OCI-M2 (cell line): ENCODE data around the gene ANXA2.
"Not testable (repeated sequence)": the region's sequence is repeated elsewhere in the genome, so short reads cannot be mapped to it uniquely, and the experiment has no call there.

Source experiments
- DNase-seq: peaks from one replicate; lab custom pipeline; 2025; ENCODE audit not compliant: unreplicated experiment; lab: John Stamatoyannopoulos, UW

ANXA2 gene

GRCh38 chr15:60371175-60372051 is 26.4 kb downstream of the ANXA2 start:
- DNase-seq = no peak

- DNase-seq = no peak
Measured at GRCh38 chr15:60370869-60371136, 27.0 kb downstream of the ANXA2 start.

DNA sequence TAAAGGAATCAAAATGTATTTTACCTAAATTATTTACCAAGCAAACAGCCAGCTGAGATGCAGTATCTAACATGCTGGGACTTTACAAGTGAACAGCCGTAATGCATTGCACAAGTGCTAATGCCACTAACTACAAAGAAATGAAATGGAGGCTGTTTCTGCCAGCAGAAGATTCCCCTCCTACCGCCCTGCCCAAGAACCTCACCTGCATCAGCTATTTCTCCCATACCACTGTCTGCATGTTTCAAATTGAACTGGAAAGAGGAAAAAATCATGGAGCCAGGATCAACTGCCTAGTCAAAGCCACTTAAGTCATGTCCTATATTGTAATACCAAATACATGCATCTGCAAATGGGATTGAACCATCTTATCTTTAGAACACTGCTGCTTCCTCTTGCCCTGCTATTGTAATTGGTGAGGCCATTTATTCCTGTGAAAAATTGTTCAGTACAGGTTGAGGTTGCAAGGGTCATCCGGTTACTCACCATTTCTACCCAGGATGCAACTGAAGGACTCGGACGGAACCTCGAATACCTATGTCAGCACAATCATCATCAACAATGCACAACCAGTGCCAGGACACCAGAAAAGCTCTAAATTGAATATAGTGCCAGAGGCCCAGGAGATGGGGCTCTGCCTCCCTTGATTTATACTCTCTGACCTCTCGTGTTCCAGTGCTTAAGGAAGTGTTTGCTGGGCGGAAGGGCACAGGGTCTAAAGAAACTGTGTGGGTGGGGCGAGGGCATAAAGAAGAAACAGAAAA is 27.5 kb downstream of the ANXA2 start:
- DNase-seq = no peak

GRCh38 chr15:60369696-60370095 is 28.1 kb downstream of the ANXA2 start:
- DNase-seq = no peak

- DNase-seq = no peak
Measured at GRCh38 chr15:60364612-60364924, 33.2 kb downstream of the ANXA2 start.

GRCh38 chr15:60363903-60364611 is 33.7 kb downstream of the ANXA2 start:
- DNase-seq = no peak

GRCh38 chr15:60363087-60363549 is 34.7 kb downstream of the ANXA2 start:
- no peak for DNase-seq

GRCh38 chr15:60362321-60363086 is 35.3 kb downstream of the ANXA2 start:
- no peak for DNase-seq

GRCh38 chr15:60359738-60360137 is 38.0 kb downstream of the ANXA2 start:
- DNase-seq = not testable (repeated sequence)

GRCh38 chr15:60358935-60359682 is 38.7 kb downstream of the ANXA2 start:
- no peak for DNase-seq

DNA sequence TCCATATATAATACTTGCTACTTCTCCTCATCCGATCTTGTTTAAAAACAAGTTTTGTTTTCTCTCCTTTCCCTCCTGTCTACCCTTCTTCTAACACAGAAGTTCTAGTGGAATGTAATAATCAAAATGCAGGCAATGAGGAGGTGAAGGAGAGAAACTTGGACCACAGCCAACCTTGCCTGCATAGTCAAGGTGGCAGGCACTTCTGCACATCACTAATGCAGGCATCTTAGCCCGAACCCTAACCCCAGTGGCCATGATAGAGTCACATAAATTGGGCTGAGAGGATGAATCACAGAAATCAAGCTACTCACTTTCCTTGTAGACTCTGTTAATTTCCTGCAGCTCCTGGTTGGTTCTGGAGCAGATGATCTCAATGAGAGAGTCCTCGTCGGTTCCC is 41.0 kb downstream of the ANXA2 start:
- no peak for DNase-seq

DNA sequence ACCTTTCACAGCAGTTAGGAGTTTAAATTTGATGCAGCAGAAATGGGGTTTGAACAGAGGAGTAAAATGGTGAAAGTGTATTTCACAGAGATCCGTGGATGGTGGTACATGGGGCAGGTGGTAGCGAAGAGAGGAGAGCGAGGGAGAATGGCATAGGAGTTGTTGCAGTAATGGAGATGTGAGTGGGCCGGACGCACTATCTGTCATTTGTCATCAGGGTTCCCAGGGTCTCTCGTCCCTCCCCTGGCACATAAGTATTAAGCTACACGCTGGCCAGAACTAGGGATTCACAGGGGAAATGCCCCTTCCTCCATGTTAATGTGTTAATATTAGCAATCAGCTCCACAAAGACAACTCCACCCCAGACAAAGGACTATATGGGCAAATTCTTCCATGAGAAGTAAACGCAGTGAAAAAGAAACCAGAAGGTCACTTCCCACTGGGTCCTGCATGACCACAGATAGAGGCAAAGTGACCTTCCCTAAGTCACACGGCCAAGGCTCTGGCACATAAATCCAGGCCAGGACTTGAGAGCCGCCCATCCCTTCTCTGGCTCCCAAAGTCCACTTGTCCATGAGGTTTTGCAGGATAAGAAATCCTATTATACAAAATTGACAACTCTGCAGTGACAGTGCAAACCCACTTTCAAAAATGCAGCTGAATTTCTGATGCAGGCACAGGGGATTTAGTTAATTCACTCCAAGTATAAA is 42.5 kb downstream of the ANXA2 start:
- DNase-seq = no peak

DNA sequence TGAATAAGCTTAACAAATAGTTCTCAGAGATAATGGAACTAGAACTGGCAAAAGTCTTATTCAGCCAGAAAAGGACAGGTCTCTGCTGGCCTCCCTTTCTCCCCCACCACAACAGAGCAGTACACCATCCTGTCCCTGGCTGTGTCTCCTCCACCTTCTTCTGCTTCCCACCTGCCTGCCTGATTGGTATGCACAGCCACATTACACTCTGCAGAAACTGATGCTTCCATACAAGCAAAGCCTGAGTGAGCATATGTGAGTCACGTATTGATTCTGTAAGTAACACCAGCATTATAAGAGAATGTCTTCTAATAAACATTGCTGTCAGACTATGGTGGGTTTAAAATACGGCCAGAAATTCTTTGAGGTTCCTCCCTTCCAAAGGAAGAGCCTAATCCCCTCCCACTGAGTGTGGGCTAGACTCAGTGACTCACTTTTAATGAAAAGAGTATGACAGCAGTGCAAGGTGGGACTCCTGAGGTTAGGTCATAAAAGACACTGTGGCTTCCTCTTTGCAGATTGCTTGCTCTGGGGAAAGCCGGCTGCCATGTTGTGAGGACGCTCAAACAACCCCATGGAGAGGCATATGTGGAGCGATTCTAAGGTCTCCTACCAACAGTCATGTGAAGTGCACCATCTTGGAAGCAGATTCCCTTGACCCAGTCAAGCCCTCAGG is 44.4 kb downstream of the ANXA2 start:
- DNase-seq = no peak

DNA sequence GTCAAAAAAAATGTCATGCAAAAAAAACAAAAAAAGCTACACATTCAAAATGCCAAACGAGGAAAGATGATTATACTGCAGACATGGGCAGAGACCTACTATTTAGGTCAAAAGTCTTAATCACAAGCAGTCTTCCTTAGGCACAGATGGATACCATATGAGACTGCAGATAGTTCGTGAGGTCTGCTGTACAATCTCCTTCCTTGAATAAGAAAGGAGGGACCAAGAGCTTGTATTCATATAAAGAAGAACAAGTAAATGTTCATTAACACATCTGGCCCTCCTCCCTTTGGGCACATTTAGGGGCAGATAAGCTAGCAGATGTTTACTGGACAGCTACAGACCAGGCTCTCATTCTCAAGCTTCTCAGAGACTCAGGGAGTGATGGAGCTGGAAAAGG is 45.3 kb downstream of the ANXA2 start:
- no peak for DNase-seq

DNA sequence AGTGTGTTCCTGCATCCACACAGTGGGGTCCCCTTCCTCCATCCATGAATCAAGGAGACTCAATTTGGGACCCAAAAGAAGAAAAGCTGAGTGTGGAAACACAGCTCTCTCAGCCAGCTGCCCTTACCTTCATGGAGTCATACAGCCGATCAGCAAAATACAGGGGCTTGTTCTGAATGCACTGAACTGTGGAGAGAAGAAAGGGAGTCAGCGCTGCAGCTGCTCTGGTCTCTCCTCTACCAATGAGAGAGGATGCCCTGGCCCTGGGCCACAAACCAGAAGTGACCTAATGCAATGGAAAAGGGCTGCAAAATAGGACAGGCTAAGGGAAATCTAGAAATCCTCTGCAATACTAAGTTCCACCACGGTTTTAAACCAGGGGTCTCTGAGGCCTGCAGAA is 46.7 kb downstream of the ANXA2 start:
- no peak for DNase-seq

- no peak for DNase-seq
Measured at GRCh38 chr15:60350108-60350507, 47.7 kb downstream of the ANXA2 start.

DNA sequence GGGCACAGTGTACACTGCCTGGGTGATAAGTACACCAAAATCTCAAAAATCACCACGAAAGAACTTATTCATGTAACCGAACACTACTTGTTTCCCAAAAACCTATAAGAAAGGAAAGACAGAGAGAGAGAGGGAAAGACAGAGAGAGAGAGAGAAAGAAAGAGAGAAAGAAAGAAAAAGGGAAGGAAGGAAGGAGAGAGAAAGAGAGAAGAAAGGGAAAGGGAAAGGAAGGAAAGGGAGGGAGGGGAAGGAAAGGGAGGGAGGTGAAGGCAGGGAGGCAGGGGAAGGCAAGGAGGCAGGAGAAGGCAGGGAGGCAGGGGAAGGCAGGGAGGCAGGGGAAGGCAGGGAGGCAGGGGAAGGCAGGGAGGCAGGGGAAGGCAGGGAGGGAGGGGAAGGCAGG is 48.2 kb downstream of the ANXA2 start:
- no peak for DNase-seq

GRCh38 chr15:60347480-60348049 is 50.2 kb downstream of the ANXA2 start:
- no peak for DNase-seq

GRCh38 chr15:60346653-60347052 is 51.1 kb downstream of the ANXA2 start:
- no peak for DNase-seq
